ENCODE measurements around the gene SPATA2.
"Not testable (repeated sequence)": the region's sequence is repeated elsewhere in the genome, so short reads cannot be mapped to it uniquely, and the experiment has no call there.

Gene SPATA2

GRCh38 chr20:49899541-49900383 lies 15.6 kb downstream of the SPATA2 start:
- DNase-seq: no peak

- no peak for DNase-seq
These were observed 19.1 kb downstream of the SPATA2 start for GRCh38 chr20:49896204-49896603.

GRCh38 chr20:49895474-49896093 lies 19.7 kb downstream of the SPATA2 start:
- DNase-seq: not testable (repeated sequence)

- no peak for DNase-seq
These were observed 21.3 kb downstream of the SPATA2 start for GRCh38 chr20:49894073-49894470.

- DNase-seq: no peak
These were observed 21.9 kb downstream of the SPATA2 start for GRCh38 chr20:49893242-49894072.

- no peak for DNase-seq
These were observed 22.5 kb downstream of the SPATA2 start for GRCh38 chr20:49892817-49893216.

- DNase-seq: no peak
These were observed 23.1 kb downstream of the SPATA2 start for GRCh38 chr20:49892260-49892659.

GRCh38 chr20:49891476-49892110 lies 23.7 kb downstream of the SPATA2 start:
- DNase-seq: no peak

- no peak for DNase-seq
These were observed 24.6 kb downstream of the SPATA2 start for GRCh38 chr20:49890471-49891361.

GRCh38 chr20:49889935-49890333 lies 25.4 kb downstream of the SPATA2 start:
- no peak for DNase-seq

GRCh38 chr20:49889001-49889934 lies 26.1 kb downstream of the SPATA2 start:
- no peak for DNase-seq

GRCh38 chr20:49888212-49889000 lies 26.9 kb downstream of the SPATA2 start:
- DNase-seq: peak; percentile 69

- no peak for DNase-seq
These were observed 27.8 kb downstream of the SPATA2 start for GRCh38 chr20:49887251-49888211.

- no peak for DNase-seq
These were observed 28.6 kb downstream of the SPATA2 start for GRCh38 chr20:49886571-49887213.

- no peak for DNase-seq
These were observed 29.6 kb downstream of the SPATA2 start for GRCh38 chr20:49885558-49886332.

GRCh38 chr20:49883246-49883802 lies 32.0 kb downstream of the SPATA2 start:
- no peak for DNase-seq

All from NCI-H2171 (cell line).